ENCODE results near the gene ACO2.

GRCh38 chr22:41499624-41500280 is 30.8 kb downstream of the ACO2 start:
- TF ChIP-seq CTCF (IDR thresholded peaks at IDR 0.05) (no peak), POLR2A (IDR thresholded peaks at IDR 0.05) (no peak)
